8988T (cell line): Measurements from ENCODE around the gene CNTNAP2.
"Not testable (repeated sequence)": the region's sequence is repeated elsewhere in the genome, so short reads cannot be mapped to it uniquely, and the experiment has no call there.

ENCODE experiments used
- DNase-seq: peaks from one replicate; pipeline ENCODE4 v3.0.0; 2011

Gene CNTNAP2

DNA sequence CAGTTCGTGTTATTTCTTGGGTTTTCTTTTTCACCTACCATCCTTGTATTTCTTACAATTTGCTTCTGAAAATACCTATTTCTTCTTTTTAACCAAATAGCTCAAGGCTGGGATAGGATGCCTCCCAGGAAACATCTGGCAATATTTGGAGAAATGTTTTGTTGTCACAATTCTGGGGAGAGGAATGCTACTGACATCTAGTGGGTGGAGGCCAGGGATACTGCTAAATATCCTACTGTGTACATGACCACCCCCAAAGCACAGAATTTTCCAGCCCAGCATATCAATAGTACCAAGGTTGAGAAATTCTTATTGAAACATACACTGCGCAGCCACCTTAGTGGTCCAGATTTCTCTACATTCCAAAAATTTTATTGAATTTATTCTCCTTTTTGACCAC lies 55.5 kb downstream of the CNTNAP2 start:
- DNase-seq: no peak

DNA sequence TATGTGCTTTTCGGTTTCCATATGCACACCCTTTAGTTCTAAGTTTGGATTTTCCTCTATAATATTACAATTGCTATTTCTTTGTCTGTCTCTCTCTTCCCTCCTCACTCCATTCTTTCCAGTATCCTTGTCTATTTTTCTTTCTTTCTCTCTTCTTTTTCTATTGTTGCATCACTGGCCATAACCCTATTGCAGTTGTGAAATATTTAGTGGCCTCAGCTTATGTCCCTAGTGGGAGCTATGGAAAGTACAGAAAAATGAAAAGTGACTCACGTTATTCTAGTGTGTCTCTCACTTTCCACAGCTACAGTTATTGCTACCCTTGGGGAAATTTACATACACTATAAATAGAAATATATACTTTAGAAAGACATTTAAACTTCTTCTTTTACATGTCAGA lies 59.1 kb downstream of the CNTNAP2 start:
- no peak for DNase-seq

DNA sequence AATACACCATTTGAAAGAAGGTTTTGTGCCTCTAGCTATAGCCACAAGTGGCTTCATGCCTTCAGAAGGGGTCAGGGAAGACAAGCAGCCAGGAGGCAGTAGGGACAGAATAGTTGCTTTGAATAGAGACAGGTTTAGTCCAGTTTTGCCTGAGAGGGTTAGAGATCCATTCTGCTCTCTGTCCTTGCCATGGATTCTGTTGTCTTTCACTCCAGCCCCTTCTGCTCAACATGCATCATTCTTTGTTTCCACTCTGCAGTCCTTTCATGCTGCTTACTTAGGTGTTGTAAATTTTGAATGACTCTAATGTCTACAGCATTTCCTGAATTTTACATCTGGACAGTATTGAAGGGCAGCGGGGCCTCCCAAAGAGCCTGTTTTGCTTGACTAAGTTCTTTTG lies 60.3 kb downstream of the CNTNAP2 start:
- DNase-seq: no peak

DNA sequence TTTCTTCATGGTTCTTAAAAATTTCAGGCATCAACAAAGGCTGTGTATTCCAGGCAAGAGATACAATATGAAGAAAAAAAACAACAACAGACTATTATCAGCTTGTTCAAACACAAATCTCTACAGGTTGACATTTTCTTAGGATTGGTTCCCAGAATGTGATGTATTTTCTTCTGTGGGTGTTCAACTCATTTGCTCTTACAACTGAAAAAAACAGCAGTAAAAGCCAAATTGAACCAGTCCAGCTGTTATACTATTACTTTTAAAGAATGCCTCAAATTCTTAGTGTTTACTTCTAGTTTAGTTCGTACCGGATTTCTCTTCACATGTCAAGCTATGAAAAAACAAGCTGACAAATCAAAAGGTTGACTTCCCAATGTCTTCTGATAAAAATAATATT lies 60.7 kb downstream of the CNTNAP2 start:
- no peak for DNase-seq

DNA sequence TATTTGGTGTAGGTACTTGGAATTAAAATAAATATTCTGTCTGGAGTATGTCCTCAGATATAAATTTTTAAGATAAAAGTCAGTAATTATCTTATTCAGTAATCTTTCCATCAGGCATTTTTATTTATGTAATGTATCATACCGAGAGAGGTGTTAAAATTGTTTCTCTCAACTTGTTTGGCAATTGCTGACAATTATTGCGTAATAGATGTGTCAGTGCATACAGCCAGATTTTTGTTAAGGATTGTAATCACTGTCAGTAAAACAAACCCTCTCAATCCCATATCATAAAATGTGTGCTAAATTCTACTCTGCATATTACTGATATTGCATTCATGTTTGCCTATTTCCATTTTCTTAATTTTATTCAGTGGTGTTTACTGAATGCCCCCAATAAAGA lies 69.2 kb downstream of the CNTNAP2 start:
- DNase-seq: no peak

DNA sequence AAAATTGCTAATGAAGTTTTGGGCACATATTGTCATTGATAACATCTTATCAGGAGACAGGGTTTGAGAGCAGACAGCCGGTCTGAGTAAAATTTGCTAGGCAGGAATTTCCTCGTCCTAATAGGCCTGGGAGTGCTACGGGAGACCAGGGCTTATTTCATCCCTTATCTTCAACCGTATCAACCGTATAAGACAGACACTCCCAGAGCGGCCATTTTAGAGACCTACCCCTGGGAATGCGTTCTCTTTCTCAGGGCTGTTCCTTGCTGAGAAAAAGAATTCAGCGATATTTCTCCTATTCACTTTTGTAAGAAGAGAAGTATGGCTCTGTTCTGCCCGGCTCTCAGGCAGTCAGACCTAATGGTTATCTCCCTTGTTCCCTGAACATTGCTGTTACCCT lies 74.8 kb downstream of the CNTNAP2 start:
- not testable (repeated sequence) for DNase-seq

DNA sequence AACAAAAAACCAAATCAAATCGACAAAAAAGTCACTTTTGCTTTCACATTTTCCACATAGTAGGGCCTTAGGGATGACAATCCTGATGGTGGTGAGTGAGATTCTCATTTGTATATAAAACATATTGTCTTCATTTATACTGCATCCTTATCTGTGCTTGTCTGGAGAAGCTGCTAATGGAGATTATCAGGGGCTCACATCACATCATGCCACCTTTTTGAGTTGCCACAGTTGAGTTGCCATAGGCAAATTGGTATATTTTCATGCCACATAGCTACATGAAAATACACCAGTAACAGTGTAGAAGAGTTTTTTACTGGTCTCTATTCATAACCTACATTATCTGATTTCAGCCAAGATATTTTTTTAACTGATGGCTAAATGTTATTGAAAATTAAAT lies 85.3 kb downstream of the CNTNAP2 start:
- DNase-seq: no peak

DNA sequence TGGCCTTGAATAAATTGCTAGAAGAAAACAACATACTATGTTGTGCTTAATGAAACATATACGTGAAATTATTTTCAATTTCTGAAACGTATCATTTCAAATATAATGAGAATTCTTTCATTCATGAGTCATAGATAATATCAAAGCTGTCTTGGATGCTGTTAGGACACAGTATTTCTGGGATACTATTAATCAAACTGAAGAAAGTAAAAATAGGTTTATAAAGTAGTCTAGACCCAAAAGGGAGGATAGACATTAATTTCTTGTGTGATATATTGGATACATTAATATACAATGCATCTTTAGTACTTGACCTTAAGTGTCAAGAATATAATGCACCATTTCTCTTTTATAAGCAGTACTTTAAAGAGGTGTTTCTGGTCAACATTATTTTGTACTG lies 89.7 kb downstream of the CNTNAP2 start:
- DNase-seq: no peak

DNA sequence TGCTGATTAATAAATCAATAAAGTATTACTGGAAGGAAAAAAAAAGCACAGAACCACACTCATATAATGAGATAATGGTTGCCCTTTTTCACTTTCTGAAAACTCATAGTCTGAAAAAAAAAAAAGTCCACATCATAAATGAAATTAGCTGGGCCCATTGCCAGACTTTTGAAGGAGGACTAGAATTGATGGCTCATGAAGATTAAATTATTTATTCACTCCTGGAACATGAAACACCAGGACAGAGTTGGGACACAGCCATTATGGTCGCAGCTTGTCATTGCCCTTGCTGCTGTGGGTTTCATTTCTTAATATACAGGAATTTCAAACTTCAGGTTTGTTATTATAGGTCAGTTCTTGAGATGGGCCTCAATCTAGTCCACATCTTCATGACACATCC lies 91.9 kb downstream of the CNTNAP2 start:
- no peak for DNase-seq

DNA sequence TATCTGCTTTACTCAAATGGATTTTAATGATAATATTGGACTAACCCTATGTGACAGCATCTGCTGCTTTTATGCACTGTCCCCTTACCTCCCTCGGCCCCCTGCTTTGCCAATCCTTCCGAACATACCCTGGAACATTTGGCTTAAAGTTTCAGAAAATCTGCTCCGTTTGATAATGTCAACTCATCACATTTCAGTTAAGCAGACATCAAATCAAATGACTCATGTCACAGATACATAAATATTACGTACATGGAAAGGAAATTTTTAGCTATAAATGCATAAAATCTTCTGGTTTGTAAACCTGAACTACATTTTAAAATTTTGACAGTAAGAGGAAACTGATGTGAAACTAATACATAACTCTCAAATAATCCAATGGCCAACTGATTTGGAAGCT lies 98.2 kb downstream of the CNTNAP2 start:
- no peak for DNase-seq

DNA sequence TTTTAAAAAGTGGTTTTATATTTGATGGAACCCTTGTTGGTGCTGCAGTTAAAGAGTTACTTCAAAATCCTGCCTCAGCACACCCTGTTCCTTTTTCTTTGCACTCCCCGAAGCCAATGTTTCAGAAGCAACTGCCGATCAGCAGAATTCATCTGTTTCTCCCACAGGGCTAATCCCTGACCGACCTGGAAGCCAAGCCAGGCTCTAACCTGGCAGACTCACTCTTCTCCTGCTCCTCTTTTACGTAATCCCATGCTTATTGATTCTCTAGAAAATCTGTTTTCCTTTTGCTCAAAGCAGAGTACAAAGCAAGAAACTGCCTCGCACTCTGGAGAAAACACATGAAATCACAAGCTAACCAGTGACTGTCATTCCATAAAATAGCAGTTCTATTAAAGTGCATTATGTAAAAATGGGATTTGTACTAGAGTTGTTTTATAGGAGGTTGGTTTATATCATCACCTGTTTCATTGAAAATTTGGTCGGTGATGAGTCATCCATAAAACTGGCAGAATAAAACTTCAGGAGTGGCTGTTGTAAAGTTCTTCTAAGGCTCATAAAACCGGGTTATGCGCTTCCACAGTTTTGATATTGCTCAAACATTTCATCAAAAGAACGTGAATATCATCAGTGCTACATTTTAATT lies 99.9 kb downstream of the CNTNAP2 start:
- DNase-seq: no peak

DNA sequence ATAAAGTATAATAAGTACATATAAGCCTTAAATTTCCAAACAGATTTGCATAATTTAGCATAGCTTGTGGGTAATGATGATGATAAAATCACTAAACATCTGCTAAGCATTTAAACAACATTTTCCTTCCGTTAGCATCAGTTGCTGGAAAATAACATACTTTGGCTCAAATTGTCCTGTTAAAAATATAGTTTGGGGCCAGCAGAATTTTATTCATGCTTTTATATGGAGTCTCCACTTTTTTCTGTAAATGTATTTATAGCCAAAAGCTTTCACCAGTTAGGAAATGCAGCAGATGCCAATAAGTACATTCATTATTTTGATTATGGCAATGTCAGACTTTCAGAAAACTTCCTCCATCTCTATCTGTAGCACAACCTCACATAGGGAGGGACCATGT lies 107.2 kb downstream of the CNTNAP2 start:
- no peak for DNase-seq

DNA sequence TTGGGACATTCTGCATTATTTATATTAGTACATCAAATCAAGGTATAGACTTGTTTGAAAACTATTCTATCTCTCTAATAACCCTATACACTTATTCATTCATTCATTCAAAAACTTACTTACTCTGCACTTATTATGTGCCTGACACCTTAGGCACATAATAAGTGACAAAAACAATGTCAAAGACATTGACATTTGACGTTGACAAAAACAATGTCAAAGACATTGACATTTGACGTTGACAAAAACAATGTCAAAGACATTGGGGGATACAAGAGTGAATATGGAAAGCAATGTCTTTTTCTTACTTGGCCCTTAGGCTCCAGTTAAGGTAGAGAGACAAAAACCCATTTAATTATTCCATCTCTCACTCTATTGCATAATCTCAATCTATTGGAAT lies 116.0 kb downstream of the CNTNAP2 start:
- DNase-seq: no peak

DNA sequence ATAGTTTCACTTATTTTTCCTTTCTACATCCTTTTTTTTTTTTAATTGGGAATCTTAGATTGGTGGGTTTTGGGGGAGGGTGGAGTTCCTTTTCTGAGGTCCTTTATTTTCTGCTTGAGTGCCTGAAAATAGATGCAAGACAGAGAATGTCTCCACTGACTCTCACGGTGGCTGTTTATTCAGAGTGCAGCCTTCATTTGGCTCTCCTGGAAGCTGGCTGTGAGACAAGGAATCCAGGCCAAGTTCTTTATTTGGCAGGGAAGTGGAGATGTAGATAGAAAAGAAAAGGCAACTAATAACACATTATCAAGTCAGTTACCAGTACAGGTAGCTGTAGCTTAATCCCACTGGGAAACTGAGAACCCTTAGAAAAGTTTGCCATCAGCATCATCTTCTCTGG lies 118.6 kb downstream of the CNTNAP2 start:
- DNase-seq: no peak

DNA sequence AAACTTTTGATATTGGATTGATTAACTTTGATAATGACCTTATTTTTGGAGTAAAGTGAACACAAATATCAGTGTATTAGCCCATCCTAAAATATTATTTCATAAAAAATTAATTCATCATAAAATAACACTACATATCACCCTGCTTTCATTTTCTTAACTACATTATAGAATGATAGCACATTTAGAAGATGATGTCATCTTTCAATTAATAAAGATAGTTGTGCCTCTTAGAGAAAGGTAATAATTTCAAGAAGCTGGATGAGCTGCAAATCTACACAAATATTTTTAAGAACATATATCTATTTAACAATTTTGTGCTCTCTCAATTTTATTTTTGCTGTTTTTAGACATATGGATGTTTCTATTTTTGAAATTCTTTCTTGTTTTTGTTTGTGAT lies 126.1 kb downstream of the CNTNAP2 start:
- no peak for DNase-seq

DNA sequence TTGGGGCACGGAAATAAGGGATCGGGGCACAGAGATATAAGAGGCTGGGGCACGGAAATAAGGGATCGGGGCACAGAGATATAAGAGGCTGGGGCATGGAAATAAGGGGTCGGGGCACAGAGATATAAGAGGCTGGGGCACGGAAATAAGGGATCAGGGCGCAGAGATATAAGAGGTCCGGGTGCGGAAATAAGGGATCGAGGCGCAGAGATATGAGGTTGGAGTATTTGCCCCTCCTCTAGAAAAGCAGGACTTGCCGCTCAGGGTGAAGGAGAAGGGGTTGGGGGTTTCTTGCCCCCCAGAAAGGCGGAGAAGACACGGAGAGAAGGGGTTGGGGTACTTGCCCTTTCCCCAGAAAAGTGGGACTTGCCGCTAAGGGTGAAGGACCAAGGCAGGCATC lies 131.4 kb downstream of the CNTNAP2 start:
- not testable (repeated sequence) for DNase-seq

DNA sequence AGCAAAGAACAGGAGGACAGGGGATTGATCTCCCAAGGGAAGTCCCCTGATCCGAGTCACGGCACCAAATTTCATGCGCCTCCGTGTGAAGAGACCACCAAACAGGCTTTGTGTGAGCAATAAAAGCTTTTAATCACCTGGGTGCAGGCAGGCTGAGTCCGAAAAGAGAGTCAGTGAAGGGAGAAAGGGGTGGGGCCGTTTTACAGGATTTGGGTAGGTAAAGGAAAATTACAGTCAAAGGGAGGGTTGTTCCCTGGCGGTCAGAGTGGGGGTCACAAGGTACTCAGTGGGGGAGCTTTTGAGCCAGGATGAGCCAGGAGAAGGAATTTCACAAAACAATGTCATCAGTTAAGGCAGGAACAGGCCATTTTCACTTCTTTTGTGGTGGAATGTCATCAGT lies 132.1 kb downstream of the CNTNAP2 start:
- not testable (repeated sequence) for DNase-seq

DNA sequence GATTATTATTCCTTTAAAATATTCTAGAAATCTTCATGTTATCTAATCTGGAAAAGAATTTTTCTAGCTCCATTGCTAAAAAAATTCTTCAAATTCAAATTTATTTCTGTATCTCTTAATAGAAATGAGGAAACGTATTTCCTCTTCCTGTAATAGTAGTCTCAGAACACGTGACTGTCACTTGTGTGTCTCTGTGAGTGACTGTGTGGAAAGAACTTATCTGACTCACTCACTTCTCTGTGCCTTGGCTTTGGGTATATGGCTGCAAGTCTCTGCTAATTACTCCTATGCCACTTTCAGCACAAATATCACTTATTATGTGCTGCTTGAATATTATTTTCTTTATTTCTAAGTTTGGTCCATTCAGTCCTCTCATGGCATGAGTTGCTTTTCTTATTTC lies 132.7 kb downstream of the CNTNAP2 start:
- no peak for DNase-seq

DNA sequence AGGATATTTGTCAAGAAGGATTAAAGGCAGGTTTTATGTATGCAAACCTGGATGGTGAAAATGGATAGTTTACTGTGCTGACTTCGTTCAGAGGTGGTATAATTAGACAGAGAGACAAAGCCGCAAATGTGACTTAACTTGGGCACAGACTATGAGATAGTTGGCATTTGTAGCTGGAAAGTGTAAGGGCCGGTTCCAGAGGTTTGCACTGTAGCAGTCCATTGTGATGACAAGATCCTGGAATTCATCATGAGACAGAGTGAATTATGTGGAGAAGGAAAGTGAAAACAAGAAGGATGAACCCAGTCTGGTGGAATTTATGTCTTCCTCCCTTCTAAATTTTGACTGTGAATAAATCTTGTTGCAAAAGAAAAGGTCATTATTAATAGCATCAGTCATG lies 139.0 kb downstream of the CNTNAP2 start:
- no peak for DNase-seq

DNA sequence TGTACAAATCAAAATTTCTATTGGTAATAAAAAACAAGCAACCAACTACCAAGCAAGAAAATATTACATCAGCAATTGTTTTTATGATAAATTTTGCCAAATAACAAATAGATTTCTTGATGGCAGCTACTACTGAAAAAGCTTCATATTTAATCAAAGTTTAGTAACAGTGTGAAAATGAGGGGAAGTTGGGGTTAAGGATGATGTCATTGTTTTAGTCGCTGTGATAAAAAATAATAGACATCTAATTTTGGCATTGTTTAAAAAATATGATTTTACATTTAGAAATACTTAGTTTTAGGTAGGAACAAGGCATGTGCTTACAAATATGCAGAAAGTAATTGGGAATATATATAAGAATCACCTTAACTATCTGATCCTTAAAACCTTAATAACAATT lies 145.9 kb downstream of the CNTNAP2 start:
- no peak for DNase-seq

DNA sequence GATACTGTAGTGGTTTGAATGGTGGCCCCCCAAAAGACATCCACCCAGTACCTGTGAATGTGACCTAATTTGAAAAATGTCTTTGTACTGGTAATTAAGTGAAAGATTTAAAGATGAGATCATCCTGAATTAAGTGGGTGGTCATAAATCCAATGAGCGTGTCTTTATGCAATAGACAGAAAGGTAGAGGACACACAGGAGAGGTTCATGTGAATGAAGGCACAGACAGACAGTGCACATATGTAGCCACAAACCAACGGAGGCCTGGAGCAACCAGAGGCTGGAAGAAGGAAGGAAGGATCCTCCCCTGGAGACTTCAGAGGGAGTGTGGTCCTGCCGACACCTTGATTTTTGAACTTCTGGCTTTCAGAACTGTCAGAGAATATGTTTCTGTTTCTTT lies 160.3 kb downstream of the CNTNAP2 start:
- no peak for DNase-seq

DNA sequence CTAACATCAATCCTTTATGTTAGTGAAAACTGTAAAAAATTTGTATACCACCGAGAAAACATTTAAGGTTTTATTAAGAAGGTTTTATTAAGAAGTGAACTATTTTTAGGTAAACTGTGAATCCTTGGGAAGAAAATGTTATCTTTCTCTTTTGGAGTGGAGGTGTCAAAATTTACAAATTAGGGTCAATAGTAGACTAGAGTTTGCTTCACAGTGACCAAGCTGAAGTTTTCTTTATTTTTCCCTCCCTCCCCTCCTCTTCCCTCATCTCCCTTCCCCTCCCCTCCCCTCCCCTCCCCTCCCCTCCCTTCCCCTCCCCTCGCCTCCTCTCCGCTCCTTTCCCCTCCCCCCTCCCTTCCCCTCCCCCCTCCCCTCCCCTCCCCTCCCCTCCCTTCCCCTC lies 168.8 kb downstream of the CNTNAP2 start:
- no peak for DNase-seq

DNA sequence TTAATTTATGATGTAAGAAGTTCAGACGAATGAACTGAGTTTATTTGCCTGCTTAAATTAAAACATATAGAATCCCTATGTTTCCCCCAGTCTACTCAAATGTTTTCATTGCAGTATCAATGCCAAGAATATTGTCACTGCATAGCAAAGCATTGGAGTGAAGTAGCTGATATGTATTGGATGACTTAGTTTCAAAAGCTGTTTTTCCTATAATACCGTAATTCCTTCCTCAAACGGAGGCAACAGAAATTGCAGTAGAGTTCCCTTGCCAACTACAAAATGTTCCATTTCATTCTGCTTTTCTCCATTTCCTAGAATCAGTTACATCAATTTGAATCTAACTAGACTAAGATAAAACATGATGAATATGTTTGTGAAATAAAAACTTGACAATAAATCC lies 174.1 kb downstream of the CNTNAP2 start:
- DNase-seq: no peak

DNA sequence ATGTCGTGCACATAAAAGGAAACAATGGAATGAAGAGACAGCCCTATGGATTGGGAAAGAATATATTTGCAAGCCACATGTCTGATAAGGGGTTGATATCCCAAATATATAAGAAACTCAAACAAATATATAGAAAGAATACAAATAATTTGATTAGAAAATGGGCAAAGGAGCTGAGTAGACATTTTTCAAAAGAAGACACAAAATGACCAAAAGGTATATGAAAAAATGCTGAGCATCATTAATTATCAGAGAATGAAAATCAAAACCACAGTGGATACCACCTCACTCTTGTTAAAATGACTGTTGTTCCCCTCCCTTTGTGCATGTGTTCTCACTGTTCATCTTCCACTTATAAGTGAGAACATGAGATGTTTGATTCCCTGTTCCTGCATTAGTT lies 175.3 kb downstream of the CNTNAP2 start:
- DNase-seq: no peak

DNA sequence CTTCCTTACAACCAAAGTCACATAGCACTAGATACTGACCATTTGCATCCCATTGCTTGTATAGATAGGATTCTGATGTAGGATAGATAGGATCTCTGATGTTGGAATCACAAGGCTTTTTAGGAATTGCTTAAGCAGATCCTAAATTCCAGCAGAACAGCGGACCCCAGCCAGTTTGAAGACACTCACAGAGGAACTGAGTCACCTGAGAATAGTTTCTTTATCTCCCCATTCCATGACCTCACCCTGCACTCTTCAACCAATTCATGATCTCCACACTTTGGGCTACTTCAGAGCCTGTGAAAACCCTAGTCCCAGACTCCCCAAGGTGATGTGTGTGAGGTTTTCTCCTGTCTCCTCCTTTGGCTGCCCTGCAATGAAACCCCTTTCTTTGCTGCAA lies 179.4 kb downstream of the CNTNAP2 start:
- DNase-seq: no peak

DNA sequence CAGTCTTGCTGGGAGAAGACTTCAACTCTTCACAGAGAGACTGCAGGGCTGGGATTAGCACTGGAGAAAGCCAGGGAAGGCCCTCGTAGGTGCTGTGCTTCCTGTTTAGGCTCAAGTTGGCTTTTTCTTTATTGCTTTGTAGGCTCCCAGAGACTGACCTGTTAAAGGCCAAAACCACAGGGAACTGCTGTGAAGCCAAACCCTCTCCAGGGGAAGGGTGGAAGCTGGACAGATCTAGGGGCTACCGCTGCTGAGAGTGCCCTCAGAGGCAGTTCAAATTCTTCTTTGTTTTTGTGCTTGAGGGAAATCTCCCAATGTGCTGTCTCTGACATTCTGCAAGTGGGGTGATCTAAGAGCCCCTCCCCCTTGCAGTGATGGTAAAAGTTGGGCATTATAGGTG lies 198.4 kb downstream of the CNTNAP2 start:
- no peak for DNase-seq
